ENCODE data around the gene MGAT4C.
"Not testable (repeated sequence)": the region's sequence is repeated elsewhere in the genome, so short reads cannot be mapped to it uniquely, and the experiment has no call there.

MGAT4C gene

DNA sequence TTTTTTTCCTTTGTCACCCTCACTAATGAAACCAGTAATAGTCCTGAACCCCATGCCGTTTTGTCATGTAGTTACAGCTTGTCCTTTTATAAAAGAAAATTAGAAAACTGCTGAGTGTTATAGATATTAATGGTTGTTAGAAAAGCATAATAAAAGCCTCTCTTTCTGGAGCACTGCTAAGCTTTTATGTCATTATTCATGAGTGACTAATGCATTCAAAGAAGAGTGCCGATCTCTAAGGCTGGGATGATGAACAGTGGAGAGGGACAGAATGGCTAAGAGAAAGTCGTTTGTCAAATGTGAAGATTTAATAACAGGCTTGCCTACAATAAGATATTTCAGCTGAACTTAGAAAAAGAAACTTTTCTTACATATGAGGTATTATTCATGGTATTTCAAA, 121.6 kb downstream of the MGAT4C start:
- DNase-seq (ENCODE audit: low read depth) = peak; percentile 19

GRCh38 chr12:86126900-86127299, 129.3 kb downstream of the MGAT4C start:
- not testable (repeated sequence) for DNase-seq (ENCODE audit: low read depth)

DNA sequence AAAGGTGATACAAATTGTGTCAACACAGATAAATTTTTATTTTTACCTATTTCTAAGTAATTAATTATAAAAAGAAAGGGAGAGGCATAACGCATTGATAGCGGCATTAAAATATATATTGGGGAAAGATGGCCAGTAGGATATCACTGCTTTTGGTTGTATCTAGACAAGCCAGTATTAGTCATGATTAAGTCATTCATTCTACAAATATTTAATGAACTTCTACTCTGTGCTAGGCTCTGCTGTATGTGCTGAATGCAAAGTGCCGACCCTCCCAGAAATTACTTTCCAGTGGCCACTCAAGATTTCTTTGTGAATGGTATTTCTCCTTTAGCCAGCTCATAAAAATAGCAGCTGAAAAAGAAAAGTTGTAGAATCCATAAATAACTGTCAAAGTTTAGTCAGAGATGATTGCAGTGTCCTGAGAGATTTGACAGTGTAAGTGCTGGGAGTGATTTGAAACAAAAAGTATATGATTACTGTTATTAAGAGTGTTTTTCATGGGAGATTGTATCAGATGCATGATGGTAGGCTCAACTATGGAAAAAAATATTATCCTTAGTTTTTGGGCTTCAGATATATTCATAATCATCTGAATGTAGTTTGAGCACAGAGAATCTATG, 133.2 kb downstream of the MGAT4C start:
- peak; percentile 2 for DNase-seq (ENCODE audit: low read depth)

GRCh38 chr12:86118161-86118560, 138.0 kb downstream of the MGAT4C start:
- peak; percentile 2 for DNase-seq (ENCODE audit: low read depth)

DNA sequence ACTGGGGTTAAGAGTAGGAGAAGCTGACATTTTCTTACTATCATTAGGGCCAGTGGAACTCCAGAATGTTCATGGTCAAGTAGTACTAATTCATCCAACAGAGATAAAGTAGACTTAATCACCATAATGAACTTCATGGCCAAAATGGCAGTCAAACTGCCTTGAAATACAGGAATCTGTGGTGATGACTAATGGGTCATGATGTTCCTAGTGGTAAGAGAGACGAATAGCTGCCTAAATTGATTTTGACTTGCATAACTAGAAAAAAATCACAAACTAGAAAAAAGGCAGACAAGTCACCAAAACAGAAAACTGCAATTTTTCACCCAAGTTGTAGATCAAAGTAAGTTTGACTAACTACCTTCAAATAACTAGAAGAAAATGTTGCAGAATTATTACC, 138.5 kb downstream of the MGAT4C start:
- DNase-seq (ENCODE audit: low read depth) = peak; percentile 63

DNA sequence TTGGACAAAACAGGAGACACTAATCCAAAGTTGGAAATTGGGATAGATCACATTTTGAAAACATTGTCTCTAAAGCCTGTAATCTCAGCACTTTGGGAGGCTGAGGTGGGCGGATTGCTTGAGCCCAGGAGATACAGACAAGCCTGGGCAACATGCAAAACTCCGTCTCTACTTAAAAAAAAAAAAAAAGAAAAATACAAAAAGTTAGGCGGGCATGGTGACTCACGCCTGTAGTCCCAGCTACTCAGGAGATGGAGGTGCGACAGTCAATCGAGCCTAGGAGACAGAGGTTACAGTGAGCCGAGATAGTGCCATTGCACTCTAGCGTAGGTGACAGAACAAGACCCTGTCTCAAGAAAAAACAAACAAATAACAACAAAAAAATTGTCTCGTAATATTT, 152.1 kb downstream of the MGAT4C start:
- DNase-seq (ENCODE audit: low read depth) = no peak

- DNase-seq (ENCODE audit: low read depth) = no peak
These were observed 159.0 kb downstream of the MGAT4C start for GRCh38 chr12:86097161-86097560.

DNA sequence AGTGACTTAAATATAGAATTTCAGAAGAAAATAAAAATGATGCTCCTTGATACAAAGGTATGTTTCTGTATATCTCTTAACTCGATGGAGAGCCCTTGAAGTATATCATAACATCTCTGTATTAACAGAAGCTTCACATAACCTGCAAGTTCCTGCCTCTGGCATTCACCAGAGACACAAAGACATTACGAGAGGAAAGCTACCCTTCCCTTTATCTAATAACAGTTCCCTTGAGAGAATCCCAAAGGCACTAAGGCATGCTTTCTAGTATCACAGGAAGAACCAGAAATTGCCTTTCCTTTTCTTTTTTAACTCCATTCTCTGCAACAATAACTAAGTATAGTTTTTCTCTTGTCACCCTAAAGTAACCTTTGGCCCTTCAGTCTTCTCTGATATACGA, 164.5 kb downstream of the MGAT4C start:
- DNase-seq (ENCODE audit: low read depth) = no peak

- no peak for DNase-seq (ENCODE audit: low read depth)
These were observed 174.3 kb downstream of the MGAT4C start for GRCh38 chr12:86081843-86082242.

- DNase-seq (ENCODE audit: low read depth) = not testable (repeated sequence)
These were observed 197.1 kb downstream of the MGAT4C start for GRCh38 chr12:86059052-86059451.

GRCh38 chr12:86057092-86057845, 198.9 kb downstream of the MGAT4C start:
- DNase-seq (ENCODE audit: low read depth) = no peak

GRCh38 chr12:86052921-86053320, 203.3 kb downstream of the MGAT4C start:
- DNase-seq (ENCODE audit: low read depth) = no peak

GRCh38 chr12:86050010-86050409, 206.2 kb downstream of the MGAT4C start:
- DNase-seq (ENCODE audit: low read depth) = no peak

GRCh38 chr12:86044396-86044795, 211.8 kb downstream of the MGAT4C start:
- no peak for DNase-seq (ENCODE audit: low read depth)

DNA sequence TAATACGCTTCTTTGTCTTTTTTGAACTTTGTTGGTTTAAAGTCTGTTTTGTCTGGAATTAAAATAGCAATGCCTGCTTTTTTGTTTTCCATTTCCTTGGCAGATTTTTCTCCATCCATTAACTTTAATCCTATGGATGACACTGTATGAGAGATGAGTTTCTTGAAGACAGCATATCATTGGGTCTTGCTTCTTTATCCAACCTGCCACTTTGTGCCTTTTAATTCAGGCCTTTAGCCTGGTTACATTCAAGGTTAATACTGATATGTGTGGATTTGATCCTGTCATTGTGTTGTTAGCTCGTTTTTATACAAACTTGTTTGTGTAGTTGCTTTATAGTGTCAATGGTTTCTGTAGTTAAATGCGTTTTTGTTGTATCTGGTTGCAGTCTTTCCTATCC, 214.1 kb downstream of the MGAT4C start:
- DNase-seq (ENCODE audit: low read depth) = no peak

DNA sequence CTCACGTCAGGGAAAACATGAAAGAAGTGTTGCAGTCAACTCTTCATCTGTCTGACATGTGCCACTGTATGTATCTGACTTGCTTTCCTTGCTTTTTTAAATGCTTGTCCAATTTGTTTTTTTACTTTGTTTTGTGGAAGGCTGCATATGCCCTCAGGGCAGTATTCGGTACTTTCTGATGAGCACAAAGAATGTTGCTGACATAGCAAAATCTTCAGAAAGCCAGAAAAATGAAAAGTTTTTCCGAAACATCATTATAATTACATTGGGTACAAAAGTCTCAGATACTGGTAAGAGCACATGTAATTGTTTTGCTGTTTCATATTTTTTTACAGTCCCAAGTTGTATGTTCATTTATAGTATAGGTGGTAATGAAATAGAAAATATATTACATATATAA, 237.8 kb downstream of the MGAT4C start:
- no peak for DNase-seq (ENCODE audit: low read depth)

GRCh38 chr12:86015026-86015425, 241.2 kb downstream of the MGAT4C start:
- no peak for DNase-seq (ENCODE audit: low read depth)

DNA sequence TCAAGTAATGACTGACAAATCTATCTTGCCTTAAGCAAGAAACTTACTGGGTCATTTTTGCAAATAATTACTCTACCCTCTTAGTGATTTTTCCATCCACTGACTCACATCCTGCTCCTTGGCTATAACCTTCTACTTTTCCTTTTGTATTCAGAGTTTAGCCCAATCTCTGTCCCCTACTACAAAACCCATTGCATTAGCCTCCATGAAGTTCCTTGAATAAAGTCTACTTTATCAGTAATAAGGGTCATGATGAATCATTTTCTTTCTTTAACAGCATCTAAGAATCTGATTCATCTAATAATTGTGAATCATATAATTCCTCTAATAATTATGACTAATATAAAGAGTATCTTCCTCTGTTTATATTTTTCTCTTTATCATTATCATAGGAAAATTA, 249.5 kb downstream of the MGAT4C start:
- peak; percentile 6 for DNase-seq (ENCODE audit: low read depth)

DNA sequence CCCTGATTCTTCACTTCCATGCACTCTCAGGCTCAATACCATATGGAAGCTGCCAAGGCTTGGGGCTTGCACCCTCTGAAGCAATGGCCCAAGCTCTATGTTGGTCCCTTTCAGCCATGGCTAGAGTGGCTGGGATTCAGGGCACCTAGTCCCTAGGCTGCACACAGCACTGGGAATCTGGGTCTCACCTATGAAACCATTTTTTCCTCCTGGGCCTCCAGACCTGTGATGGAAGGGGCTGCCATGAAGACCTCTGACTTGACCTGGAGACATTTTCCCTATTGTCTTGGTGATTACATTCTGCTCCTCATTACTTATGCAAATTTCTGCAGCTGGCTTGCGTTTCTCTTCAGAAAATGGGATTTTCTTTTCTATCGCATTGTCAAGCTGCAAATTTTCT, 258.1 kb downstream of the MGAT4C start:
- DNase-seq (ENCODE audit: low read depth) = no peak

GRCh38 chr12:85996280-85996679, 259.9 kb downstream of the MGAT4C start:
- peak; percentile 8 for DNase-seq (ENCODE audit: low read depth)

DNA sequence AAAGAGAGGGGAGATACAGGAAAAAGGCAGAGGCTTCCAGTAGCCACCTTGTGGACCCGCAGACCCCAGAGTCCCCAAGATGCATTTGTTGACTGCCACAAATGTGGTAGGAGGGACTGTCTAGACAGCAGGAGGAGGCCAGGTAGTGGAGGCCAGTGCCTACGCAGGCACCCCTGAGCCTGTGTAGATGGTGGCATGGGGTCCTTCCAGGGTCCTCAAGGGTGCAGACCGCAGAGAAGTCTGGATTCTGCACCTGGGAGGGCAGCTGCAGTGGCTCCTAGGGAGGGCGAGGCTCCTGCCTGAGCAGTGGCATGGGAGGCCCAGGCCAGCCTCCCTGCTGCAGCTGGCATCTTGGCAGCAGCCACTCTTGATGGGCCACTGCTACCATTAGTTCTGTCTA, 262.4 kb downstream of the MGAT4C start:
- DNase-seq (ENCODE audit: low read depth) = no peak

- DNase-seq (ENCODE audit: low read depth) = no peak
These were observed 270.2 kb downstream of the MGAT4C start for GRCh38 chr12:85985996-85986395.

- DNase-seq (ENCODE audit: low read depth) = no peak
These were observed 272.6 kb downstream of the MGAT4C start for GRCh38 chr12:85983601-85984000.

GRCh38 chr12:85979641-85980040, 276.6 kb downstream of the MGAT4C start:
- no peak for DNase-seq (ENCODE audit: low read depth)
